MCF 10A (cell line): ENCODE data around the gene KRT79. TPM values are rescaled to one million over a fixed set of nuclear protein-coding genes. Genes with fewer than 3 reads are reported as not detected.

Experiments used
- BruUV-seq: library from RNA; stranded (reverse); fragments of 400-500 nt; replicated peaks from 2 replicates; lab custom pipeline; 2021; lab: Mats Ljungman, UMichigan
- CTCF ChIA-PET: fragments of 300-600 bp; sonication (Branson Sonifier 250); formaldehyde crosslinking; extraction: SDS; loops from one replicate; lab custom pipeline; 2021; ENCODE audit warnings: antibody characterized with exemption, inconsistent platforms; lab: Yijun Ruan, JAX
- POLR2A ChIA-PET: fragments of 300-600, 350-650 bp; sonication (Branson Sonifier 250); formaldehyde crosslinking; extraction: SDS; loops from one replicate; lab custom pipeline; 2020; ENCODE audit warnings: antibody characterized with exemption, inconsistent platforms; lab: Yijun Ruan, JAX
- DNase-seq: peaks from one replicate; pipeline ENCODE4 v3.0.0-alpha.2; 2018; ENCODE audit not compliant: unreplicated experiment
- H3K27ac Mint-ChIP-seq: one replicate; pipeline ENCODE4 v1.8.0; 2022; ENCODE audit warnings: mild to moderate bottlenecking, low read depth, mixed read lengths; ENCODE audit not compliant: unreplicated experiment
- H3K27me3 Mint-ChIP-seq: one replicate; pipeline ENCODE4 v1.8.0; 2022; ENCODE audit warnings: mixed read lengths; ENCODE audit not compliant: insufficient read depth, unreplicated experiment
- H3K36me3 Mint-ChIP-seq: one replicate; pipeline ENCODE4 v1.8.0; 2022; ENCODE audit warnings: mild to moderate bottlenecking, moderate library complexity, mixed read lengths; ENCODE audit not compliant: insufficient read depth, unreplicated experiment
- H3K4me1 Mint-ChIP-seq: one replicate; pipeline ENCODE4 v1.8.0; 2022; ENCODE audit warnings: mixed read lengths; ENCODE audit not compliant: insufficient read depth, unreplicated experiment
- H3K4me3 Mint-ChIP-seq: one replicate; pipeline ENCODE4 v1.8.0; 2022; ENCODE audit warnings: mild to moderate bottlenecking, moderate library complexity, mixed read lengths; ENCODE audit not compliant: unreplicated experiment
- H3K9me3 Mint-ChIP-seq: one replicate; pipeline ENCODE4 v1.8.0; 2022; ENCODE audit warnings: mixed read lengths; ENCODE audit not compliant: unreplicated experiment
- intact Hi-C: fragments of 100-400 bp; cut with micrococcal nuclease; formaldehyde crosslinking; loops from 2 replicates; pipeline ENCODE4 v1.14.1; 2022
- total RNA-seq: library from RNA; stranded (reverse); gene quantifications from 2 replicates; pipeline ENCODE4 v1.2.3, GENCODE V29; 2022
- TF ChIP-seq, protein P1 (sequence below): fragments of 200-600 bp; IDR thresholded peaks from one replicate; pipeline ENCODE4 v1.8.0; 2022; ENCODE audit warnings: antibody characterized with exemption, mild to moderate bottlenecking; ENCODE audit not compliant: unreplicated experiment

KRT79 gene
- total RNA-seq, 1 experiment from 2014 or later, result not detected

DNA sequence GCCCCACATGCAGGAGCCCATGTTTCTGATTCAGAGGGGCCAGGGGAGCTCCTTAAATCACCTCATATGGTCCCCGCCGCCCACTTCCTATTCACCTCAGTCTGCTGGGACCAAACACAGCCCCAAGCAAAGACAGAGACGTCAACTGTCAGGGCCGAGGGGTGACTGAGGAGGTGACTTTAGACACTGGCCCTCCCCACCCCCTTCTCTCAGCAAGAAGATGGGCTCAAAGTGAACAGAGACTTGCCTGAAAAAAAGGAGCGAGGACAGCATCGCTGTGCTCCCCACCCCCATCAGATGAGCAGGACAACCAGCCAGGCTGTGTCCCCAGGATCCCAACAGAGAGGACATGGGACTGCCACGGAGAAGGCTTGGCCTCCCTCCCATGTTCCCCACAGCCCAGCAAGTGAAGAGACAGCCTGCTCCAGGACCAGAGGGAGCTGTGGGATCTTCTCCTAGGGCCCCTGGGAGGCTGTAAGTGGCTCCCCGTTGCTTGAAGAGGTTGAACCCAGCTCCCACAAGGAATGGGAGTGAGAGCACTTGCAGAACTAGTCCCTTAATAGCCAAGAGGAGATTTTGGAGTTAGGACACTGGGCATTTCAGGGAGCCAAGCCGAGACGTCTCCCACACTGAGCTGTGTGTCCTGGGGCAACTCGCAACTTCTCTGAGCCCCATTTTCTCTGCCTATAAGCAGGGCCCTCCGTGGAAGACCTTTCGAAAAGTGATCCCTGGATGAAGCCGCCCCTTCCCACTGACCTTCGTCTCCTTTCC lies 1.3 kb upstream of the KRT79 start:
- TF ChIP-seq, protein P1, sequence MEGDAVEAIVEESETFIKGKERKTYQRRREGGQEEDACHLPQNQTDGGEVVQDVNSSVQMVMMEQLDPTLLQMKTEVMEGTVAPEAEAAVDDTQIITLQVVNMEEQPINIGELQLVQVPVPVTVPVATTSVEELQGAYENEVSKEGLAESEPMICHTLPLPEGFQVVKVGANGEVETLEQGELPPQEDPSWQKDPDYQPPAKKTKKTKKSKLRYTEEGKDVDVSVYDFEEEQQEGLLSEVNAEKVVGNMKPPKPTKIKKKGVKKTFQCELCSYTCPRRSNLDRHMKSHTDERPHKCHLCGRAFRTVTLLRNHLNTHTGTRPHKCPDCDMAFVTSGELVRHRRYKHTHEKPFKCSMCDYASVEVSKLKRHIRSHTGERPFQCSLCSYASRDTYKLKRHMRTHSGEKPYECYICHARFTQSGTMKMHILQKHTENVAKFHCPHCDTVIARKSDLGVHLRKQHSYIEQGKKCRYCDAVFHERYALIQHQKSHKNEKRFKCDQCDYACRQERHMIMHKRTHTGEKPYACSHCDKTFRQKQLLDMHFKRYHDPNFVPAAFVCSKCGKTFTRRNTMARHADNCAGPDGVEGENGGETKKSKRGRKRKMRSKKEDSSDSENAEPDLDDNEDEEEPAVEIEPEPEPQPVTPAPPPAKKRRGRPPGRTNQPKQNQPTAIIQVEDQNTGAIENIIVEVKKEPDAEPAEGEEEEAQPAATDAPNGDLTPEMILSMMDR, result no peak
- DNase-seq, result no peak
- ChIA-PET CTCF (no interaction called here), POLR2A (no interaction called here)
- no TSS peak for BruUV-seq
- intact Hi-C loops, result no loop called here
- H3K4me1 Mint-ChIP-seq, result peaks cover 10% of the 10 kb centered on the region
- no peak overlapping the region for H3K27ac Mint-ChIP-seq
- no peaks in the 10 kb centered on the region for H3K9me3 Mint-ChIP-seq
- H3K4me3 Mint-ChIP-seq, result no peak overlapping the region
- H3K27me3 Mint-ChIP-seq, result peaks cover 34% of the 10 kb centered on the region
- no peaks in the 10 kb centered on the region for H3K36me3 Mint-ChIP-seq

DNA sequence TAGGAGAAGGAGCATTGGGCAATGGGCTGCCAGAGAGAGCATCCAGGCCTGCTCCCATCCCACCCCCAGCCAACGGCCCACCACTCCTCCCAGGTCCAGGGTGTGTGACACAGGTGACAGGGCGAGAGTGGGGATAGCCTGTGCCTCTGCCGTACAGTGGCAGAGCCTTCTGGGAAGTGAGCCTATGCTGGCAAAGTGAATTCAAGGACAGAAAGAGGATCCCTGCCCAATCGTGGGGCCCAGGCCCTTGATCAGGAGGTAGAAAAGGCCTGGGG lies 553 bp upstream of the KRT79 start:
- ChIA-PET POLR2A (no interaction called here), CTCF (no interaction called here)
- no peak overlapping the region for H3K4me3 Mint-ChIP-seq
- no peaks in the 10 kb centered on the region for H3K9me3 Mint-ChIP-seq
- DNase-seq, result no peak
- intact Hi-C loops, result no loop called here
- no TSS peak for BruUV-seq
- H3K36me3 Mint-ChIP-seq, result no peaks in the 10 kb centered on the region
- H3K27me3 Mint-ChIP-seq, result peaks cover 34% of the 10 kb centered on the region
- peaks cover 10% of the 10 kb centered on the region for H3K4me1 Mint-ChIP-seq
- H3K27ac Mint-ChIP-seq, result no peak overlapping the region
- TF ChIP-seq, protein P1, result no peak

DNA sequence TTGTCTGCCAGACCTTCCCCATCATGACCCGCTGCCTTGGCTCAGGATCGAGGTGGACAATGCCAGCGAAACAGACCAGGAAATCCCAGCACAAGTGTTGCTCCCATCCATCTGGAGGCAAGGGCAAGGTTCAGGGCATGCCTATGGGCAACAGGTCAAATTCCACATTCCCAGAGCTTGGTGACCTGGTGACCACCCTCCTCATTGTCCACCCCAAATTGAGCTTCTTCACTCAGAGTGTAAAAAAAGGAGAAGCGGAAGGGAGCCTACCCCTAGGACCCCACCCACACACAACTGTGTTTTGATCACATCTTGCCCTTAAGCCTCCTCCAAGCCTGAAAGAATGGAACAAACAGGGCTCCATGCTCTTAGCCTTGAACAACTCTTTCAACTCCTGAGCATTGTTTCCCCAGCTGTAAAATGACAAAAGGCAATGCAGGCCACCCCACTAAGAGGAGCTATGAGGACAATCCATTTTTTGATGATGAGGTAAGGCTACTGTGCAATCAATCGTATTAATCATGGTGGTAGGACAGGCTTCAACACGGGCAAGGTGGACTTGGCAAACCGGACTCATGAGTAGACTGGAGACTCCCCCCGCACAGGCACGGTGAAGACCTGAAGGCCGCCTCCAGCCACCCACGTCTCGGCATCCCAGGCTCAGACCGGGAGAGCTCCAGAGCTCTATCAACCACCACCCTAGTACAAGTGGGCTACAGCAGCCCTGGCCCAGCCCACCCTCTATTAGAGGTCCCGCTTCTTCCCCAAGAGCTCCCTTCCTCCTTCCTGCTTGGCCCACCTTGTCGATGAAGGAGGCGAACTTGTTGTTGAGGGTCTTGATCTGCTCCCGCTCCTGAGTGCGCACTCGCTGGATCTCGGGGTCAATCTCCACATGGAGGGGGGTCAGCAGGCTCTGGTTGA lies 866 bp downstream of the KRT79 start:
- CTCF ChIA-PET, result interaction anchor here (0.6 kb wide), 1 partner anchor 431 kb away, joined by 3 read pairs; no protein-coding TSS in a partner anchor
- DNase-seq, result no peak
- H3K36me3 Mint-ChIP-seq, result no peaks in the 10 kb centered on the region
- peaks cover 10% of the 10 kb centered on the region for H3K4me1 Mint-ChIP-seq
- TF ChIP-seq, protein P1, result no peak
- H3K9me3 Mint-ChIP-seq, result no peaks in the 10 kb centered on the region
- H3K27me3 Mint-ChIP-seq, result peaks cover 26% of the 10 kb centered on the region
- BruUV-seq, result no TSS peak
- H3K4me3 Mint-ChIP-seq, result no peak overlapping the region
- no peak overlapping the region for H3K27ac Mint-ChIP-seq
- intact Hi-C loops, result no loop called here
- POLR2A ChIA-PET, result no interaction called here

DNA sequence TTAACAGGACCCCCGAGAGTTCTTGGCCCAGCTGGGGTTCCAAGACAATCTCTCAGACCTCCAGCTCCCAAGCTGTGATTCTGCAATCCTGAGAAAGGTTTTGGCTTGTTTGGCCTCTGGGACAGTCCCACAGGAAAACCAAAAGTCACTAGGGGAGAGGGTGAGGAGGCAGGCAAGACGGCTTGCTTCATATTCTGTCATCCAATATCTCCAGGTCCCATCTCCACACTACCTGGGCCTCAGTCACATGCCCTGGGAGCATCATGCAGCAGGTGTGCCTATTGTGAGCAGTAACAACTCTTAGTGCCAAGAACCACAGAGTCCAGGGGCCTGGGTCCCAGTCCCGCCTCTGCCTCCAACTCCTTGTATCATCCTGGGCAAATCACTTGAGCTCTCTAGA lies 1.7 kb downstream of the KRT79 start:
- Mint-ChIP-seq H3K9me3 (no peaks in the 10 kb centered on the region), H3K4me3 (no peak overlapping the region), H3K36me3 (no peaks in the 10 kb centered on the region), H3K27me3 (peaks cover 22% of the 10 kb centered on the region), H3K4me1 (peaks cover 8% of the 10 kb centered on the region), H3K27ac (no peak overlapping the region)
- CTCF ChIA-PET, result interaction anchor here (0.7 kb wide), 1 partner anchor 9 kb away, joined by 3 read pairs; no protein-coding TSS in a partner anchor
- POLR2A ChIA-PET, result no interaction called here
- DNase-seq, result no peak
- intact Hi-C loops, result no loop called here
- BruUV-seq, result no TSS peak
- TF ChIP-seq, protein P1, result no peak
